ENCODE measurements around the gene PRRG1. TPM values are rescaled to one million over a fixed set of nuclear protein-coding genes. Genes with fewer than 3 reads are reported as not detected.

PRRG1 gene
- total RNA-seq, 1 donor, result 15.3 TPM

- TF ChIP-seq, protein P1, sequence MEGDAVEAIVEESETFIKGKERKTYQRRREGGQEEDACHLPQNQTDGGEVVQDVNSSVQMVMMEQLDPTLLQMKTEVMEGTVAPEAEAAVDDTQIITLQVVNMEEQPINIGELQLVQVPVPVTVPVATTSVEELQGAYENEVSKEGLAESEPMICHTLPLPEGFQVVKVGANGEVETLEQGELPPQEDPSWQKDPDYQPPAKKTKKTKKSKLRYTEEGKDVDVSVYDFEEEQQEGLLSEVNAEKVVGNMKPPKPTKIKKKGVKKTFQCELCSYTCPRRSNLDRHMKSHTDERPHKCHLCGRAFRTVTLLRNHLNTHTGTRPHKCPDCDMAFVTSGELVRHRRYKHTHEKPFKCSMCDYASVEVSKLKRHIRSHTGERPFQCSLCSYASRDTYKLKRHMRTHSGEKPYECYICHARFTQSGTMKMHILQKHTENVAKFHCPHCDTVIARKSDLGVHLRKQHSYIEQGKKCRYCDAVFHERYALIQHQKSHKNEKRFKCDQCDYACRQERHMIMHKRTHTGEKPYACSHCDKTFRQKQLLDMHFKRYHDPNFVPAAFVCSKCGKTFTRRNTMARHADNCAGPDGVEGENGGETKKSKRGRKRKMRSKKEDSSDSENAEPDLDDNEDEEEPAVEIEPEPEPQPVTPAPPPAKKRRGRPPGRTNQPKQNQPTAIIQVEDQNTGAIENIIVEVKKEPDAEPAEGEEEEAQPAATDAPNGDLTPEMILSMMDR (IDR thresholded peaks at IDR 0.05; ENCODE audit: insufficient read depth, low read length), result no peak
- no peak for DNase-seq (ENCODE audit: low read depth)
- no peak overlapping the region for H3K4me3 ChIP-seq (ENCODE audit: low read depth, low read length)
Observed at GRCh38 chrX:37353646-37354045, 4.5 kb downstream of the PRRG1 start.

DNA sequence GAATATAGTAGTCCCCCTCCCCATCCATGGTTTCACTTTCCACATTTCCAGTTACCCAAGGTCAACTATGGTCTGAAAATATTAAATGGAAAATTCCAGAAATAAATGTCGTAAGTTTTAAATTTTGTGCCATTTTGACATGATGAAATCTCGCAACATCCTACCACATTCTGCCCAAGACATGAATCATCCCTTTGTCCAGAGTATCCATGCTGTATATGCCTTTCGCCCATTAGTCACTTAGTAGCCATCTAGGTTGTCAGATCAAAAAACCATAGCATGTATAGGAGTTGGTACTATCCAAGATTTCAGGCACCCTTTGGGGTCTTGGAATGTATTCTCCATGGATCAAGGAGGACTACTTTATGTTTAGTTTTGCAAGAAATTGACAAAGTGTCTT lies 8.3 kb downstream of the PRRG1 start:
- H3K4me3 ChIP-seq (ENCODE audit: low read depth, low read length), result no peak overlapping the region
- TF ChIP-seq, protein P1 (IDR thresholded peaks at IDR 0.05; ENCODE audit: insufficient read depth, low read length), result no peak
- DNase-seq (ENCODE audit: low read depth), result no peak

- TF ChIP-seq, protein P1 (IDR thresholded peaks at IDR 0.05; ENCODE audit: insufficient read depth, low read length), result no peak
- no peak for DNase-seq (ENCODE audit: low read depth)
- H3K4me3 ChIP-seq (ENCODE audit: low read depth, low read length), result no peak overlapping the region
Observed at GRCh38 chrX:37361596-37361995, 12.4 kb downstream of the PRRG1 start.

- H3K4me3 ChIP-seq (ENCODE audit: low read depth, low read length), result no peak overlapping the region
- DNase-seq (ENCODE audit: low read depth), result no peak
- TF ChIP-seq, protein P1 (IDR thresholded peaks at IDR 0.05; ENCODE audit: insufficient read depth, low read length), result no peak
Observed at GRCh38 chrX:37364666-37365065, 15.5 kb downstream of the PRRG1 start.

- peak; percentile 48 for DNase-seq (ENCODE audit: low read depth)
- H3K4me3 ChIP-seq (ENCODE audit: low read depth, low read length), result no peak overlapping the region
- TF ChIP-seq, protein P1 (IDR thresholded peaks at IDR 0.05; ENCODE audit: insufficient read depth, low read length), result no peak
Observed at GRCh38 chrX:37367946-37368345, 18.8 kb downstream of the PRRG1 start.

DNA sequence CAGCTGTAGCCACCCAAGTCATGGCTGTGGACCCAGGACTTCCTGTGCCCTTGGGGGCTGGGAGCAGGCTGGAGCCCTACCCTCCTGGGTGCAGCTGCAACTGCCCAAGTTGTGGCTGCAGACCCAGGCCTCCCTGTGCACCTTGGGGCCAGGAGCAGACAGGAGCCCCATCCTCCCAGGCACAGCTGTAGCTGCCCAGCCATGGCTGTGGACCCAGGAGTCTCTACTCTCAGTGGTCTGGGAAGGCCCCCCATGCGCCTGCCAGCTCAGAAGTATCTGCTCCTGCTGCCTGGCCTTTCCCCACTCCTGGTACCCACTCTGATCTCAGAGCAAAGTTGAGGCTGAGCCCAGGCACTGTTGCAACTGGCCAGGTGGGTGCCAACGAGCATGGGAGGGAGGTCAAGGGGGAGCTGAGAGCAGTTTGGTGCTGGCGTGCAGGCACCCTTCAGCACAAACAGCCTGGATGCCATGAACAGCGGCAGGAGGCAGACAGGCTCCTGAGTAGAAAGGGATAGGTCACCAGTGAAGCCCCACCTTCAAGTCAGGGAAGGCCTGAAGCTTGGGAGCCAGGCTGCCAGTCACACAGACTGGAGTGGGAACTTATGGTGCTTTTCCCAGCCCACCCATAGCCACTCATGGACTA lies 21.5 kb downstream of the PRRG1 start:
- H3K4me3 ChIP-seq (ENCODE audit: low read depth, low read length), result no peak overlapping the region
- DNase-seq (ENCODE audit: low read depth), result no peak
- TF ChIP-seq, protein P1 (IDR thresholded peaks at IDR 0.05; ENCODE audit: insufficient read depth, low read length), result no peak

GRCh38 chrX:37371578-37371991 lies 22.4 kb downstream of the PRRG1 start:
- DNase-seq (ENCODE audit: low read depth), result no peak
- no peak overlapping the region for H3K4me3 ChIP-seq (ENCODE audit: low read depth, low read length)
- TF ChIP-seq, protein P1 (IDR thresholded peaks at IDR 0.05; ENCODE audit: insufficient read depth, low read length), result no peak
